Measurements from ENCODE around the gene RPP14. TPM values are rescaled to one million over a fixed set of nuclear protein-coding genes. Genes with fewer than 3 reads are reported as not detected.
"Not testable (repeated sequence)": the region's sequence is repeated elsewhere in the genome, so short reads cannot be mapped to it uniquely, and the experiment has no call there.

The RPP14 gene
- total RNA-seq (2014; rRNA removed; shearing (Covaris generic)): 6.5 and 8.1 TPM in 2 replicates

- peak; percentile 96 for DNase-seq (ENCODE audit: low spot score)
Measured at GRCh38 chr3:58305882-58306711, at the start of gene RPP14, which contains the start of gene HTD2. Gene RPP14 (plus strand): TSS chr3:58306245. CDS start chr3:58310330, 4,085 bp downstream. Gene HTD2 (plus strand): TSS chr3:58306520. CDS start chr3:58317614, 11,094 bp downstream.

GRCh38 chr3:58256511-58256910, 49.5 kb upstream of the RPP14 start:
- DNase-seq (ENCODE audit: low spot score): no peak

DNA sequence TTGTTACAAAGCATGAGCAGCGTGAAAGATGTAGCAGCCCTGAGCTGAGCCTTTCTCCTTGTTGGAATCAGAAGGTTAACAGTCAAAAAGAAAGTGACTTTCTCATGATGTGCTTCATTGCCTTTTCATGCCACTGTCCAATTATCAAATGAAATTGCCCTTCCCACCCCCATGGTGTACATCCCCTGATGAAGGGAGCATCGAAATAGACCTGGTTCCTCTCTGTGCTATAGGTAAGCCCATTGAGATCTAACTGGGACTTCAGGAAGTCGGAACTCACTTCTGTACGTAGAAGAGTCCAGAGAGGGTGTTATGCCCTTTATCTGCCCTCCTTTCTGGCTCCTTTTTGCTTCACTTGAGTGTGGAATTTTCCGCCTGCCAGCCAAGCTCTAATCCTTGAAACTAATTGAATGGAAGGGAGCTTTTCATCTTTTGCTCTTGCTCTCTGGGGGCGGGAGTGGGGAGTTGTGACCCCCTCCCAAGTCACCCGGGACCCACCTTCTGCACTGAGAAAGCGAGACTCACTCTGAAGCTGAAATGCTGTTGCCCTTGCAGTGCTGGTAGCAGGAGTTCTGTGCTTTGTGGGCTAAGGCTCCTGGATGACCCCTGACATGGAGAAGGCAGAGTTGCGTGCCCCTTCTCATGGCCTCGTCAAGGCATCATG, 47.5 kb upstream of the RPP14 start:
- no peak for DNase-seq (ENCODE audit: low spot score)

- no peak for DNase-seq (ENCODE audit: low spot score)
Measured at GRCh38 chr3:58260261-58260731, 45.7 kb upstream of the RPP14 start.

- DNase-seq (ENCODE audit: low spot score): no peak
Measured at GRCh38 chr3:58260733-58261132, 45.3 kb upstream of the RPP14 start.

DNA sequence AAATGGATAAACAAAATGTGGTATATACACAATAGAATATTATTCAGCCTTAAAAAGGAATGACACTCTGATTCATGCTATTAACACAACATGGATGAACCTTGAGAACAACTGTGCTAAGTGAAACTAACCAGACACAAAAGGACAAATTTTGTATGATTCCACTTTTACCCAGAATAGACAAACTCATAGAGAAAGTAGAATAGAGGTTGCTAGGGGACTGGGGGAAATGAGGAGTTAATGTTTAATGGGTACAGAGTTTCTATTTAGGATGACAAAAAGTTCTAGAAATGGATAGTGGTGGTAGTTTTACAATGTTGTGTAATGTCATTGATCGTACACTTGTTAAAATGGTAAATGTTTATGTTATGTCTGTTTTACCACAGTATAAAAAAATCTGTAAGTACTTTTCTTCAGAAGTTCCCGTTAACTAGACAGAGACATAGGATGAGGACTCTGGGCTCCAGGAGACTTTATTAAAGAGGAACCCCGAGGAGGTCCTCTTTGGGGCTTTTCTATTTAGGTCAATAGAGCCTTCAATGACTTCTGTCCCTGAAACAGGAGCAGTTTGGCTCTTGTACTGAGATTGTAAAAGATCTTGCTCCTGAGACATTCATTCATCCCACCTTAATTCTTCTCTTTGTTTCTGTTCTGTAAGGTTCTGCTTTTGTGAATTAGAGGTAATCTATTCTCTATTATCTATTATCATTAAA, 43.9 kb upstream of the RPP14 start:
- DNase-seq (ENCODE audit: low spot score): no peak

DNA sequence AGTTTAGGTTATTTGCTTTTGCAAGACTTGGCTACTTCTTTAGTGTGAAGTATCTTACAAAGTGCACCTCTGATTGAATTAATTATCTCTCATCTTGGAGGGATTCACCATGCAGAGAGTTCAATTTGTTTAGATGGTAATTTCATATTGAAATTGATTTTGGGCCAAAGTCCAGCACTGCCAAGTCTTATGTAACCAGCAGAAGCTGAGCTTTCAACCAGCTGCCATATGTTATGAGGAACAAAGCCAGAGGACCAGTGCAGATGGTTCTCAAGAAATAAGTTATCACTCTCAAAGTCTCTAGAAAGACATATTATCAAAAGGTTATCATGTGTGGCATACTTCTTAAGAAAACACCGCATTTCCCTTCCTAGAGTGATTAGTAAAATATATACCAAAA, 39.5 kb upstream of the RPP14 start:
- DNase-seq (ENCODE audit: low spot score): no peak

DNA sequence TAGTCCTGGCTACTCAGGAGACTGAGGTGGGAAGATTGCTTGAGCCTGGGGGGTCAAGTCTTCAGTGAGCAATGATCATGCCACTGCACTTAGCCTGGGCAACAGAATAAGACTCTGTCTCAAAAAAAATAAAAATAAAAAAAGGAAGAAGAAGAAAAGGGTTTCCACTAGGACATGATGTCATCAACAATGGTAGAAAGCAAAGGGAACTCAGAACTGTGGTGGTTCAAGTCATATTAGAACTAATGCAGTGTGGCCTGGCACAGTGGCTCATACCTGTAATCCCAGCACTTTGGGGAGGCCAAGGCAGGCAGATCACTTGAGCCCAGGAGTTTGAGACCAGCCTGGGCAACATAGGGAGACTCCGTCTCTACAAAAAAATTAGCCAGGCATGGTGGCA, 38.5 kb upstream of the RPP14 start:
- DNase-seq (ENCODE audit: low spot score): not testable (repeated sequence)

GRCh38 chr3:58269356-58269755, 36.7 kb upstream of the RPP14 start:
- no peak for DNase-seq (ENCODE audit: low spot score)

GRCh38 chr3:58270485-58270884, 35.6 kb upstream of the RPP14 start:
- DNase-seq (ENCODE audit: low spot score): no peak

- no peak for DNase-seq (ENCODE audit: low spot score)
Measured at GRCh38 chr3:58271901-58272501, 34.0 kb upstream of the RPP14 start.

DNA sequence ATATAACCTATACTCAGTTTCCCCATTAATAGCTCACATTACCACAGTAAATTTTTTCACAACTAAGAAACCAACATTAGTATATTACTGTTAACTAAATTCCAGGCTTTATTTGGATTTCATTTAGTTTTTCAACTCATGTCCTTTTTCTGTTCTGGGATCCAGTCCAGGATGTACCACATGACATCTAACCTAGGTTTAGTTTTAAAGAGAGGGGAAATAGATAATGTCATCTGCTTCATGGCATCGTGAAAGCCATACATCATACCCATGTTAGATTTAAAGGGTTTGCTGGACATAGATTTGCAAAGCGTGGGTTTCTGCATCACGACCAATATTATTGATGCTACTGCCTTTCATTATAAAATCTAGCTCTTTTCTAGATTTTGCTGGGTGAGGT, 33.2 kb upstream of the RPP14 start:
- no peak for DNase-seq (ENCODE audit: low spot score)

- not testable (repeated sequence) for DNase-seq (ENCODE audit: low spot score)
Measured at GRCh38 chr3:58273362-58273761, 32.7 kb upstream of the RPP14 start.

GRCh38 chr3:58274027-58274614, 31.9 kb upstream of the RPP14 start:
- no peak for DNase-seq (ENCODE audit: low spot score)

DNA sequence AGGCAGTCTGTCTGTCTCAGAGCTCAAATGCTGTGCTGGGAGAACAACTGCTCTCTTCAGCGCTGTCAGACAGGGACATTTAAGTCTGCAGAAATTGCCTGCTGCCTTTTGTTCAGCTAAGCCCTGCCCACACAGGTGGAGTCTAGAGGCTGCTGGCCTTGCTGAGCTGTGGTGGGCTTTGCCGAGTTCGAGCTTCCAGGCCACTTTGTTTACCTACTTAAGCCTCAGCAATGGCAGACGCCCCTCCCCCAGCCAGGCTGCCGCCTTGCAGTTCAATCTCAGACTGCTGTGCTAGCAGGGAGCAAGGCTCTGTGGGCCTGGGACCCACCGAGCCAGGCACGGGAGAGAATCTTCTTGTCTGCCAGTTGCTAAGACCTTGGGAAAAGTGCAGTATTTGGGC, 25.0 kb upstream of the RPP14 start:
- DNase-seq (ENCODE audit: low spot score): no peak

DNA sequence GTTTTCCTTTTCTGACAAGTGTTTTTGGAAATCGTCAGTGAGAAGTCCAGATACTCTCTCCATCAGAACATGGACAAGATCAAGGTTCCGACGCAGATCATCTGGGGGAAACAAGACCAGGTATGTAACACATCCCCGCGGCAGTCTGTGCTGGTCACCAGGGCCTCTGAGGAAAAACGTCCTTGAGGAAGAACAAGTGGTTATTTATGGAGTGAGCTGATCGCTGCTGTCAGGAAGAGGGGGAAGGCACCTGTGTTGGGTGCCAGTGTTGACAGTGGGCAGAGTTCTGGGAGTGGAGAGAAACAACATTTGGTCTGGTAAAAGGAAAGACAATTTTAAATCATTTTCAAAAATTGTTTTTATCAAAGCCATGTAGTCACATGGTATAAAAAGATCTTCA, 20.7 kb upstream of the RPP14 start:
- no peak for DNase-seq (ENCODE audit: low spot score)

DNA sequence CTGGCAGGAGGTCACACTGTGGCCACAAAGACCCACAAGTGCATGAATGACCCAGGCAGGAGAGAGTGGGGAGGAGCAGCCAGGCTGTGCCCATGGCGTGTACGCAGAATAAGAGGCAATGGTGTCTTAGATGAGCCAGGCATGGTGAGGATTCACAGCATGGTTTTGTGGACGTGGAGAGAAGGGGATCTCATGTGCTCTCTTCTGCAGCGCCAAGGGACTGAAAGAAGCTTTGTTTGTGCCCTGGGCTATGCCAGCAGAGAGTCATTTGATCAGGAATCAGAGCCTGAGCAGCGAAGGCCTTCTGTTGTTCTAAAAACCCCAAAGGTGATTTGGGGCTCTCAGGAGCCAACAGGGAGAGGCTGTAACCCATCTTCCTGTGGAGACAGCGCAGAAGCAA, 18.7 kb upstream of the RPP14 start:
- no peak for DNase-seq (ENCODE audit: low spot score)

DNA sequence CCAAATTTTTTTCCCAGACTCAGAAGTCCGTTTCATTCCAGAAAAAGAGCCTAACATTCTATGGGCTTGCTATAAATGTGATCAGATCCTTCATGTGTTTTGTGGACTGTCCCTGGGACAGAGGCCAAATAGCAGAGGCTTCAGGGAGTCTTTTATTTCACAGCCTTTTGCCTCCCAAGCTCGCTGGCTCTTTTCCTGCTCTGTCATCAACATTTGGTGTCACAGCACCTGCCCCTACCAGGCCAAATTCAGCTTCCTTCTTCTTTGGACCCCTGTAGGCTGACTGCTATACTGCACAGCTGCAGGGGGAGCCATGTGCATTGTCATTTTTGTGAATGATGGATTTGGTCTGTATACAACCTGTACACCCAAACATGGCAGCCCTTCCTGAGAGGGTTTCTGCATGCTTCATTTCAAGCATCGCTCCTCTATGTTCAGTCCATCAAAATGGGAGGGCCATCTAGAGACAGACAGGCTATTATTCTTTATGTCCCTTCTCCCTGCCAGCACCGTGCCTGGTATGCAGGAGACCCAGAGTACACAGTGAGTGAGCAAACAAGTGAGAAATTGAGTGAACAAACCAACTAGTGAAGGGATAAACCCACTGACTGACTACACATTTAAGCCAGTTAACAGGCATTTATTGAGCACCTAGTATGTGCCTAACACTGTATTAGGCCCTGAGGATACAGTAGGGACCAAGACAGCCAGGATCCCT, 17.9 kb upstream of the RPP14 start:
- DNase-seq (ENCODE audit: low spot score): no peak

- DNase-seq (ENCODE audit: low spot score): not testable (repeated sequence)
Measured at GRCh38 chr3:58288964-58289613, 17.0 kb upstream of the RPP14 start.

DNA sequence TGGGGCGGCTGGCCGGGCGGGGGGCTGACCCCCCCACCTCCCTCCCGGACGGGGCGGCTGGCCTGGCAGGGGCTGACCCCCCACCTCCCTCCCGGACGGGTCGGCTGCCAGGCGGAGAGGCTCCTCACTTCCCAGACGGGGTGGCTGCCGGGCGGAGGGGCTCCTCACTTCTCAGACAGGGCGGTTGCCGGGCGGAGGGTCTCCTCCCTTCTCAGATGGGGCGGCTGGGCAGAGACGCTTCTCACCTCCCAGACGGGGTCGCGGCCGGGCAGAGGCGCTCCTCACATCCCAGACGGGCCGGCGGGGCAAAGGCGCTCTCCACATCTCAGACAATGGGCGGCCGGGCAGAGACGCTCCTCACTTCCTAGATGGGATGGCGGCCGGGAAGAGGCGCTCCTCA, 15.6 kb upstream of the RPP14 start:
- not testable (repeated sequence) for DNase-seq (ENCODE audit: low spot score)

Measured in HT-29 (cell line).